Vagina (tissue), 2 donors: Measurements from ENCODE around the gene F2RL1.
A peak's percentile ranks its signal among the peaks of the same experiment; 100 is the strongest.

Experiments used
- POLR2A ChIP-seq, 2 donors: fragments of 450-650 bp; IDR thresholded peaks; one replicate each; pipeline ENCODE4 v1.6.1; 2017; ENCODE audit warnings: antibody characterized with exemption in 2 of 2, mild to moderate bottlenecking in 2 of 2, moderate library complexity in 2 of 2
- TF ChIP-seq, protein P1 (sequence below), 3 experiments: fragments of 450-650 bp in 2 of 3; fragments of 200-600 bp in 1 of 3; sonication (generic) in 1 of 3; IDR thresholded peaks; one replicate each; pipeline ENCODE4 v1.5.1; 2017 to 2019; ENCODE audit warnings: antibody characterized with exemption in 3 of 3, mild to moderate bottlenecking in 2 of 3, moderate library complexity in 2 of 3

DNA sequence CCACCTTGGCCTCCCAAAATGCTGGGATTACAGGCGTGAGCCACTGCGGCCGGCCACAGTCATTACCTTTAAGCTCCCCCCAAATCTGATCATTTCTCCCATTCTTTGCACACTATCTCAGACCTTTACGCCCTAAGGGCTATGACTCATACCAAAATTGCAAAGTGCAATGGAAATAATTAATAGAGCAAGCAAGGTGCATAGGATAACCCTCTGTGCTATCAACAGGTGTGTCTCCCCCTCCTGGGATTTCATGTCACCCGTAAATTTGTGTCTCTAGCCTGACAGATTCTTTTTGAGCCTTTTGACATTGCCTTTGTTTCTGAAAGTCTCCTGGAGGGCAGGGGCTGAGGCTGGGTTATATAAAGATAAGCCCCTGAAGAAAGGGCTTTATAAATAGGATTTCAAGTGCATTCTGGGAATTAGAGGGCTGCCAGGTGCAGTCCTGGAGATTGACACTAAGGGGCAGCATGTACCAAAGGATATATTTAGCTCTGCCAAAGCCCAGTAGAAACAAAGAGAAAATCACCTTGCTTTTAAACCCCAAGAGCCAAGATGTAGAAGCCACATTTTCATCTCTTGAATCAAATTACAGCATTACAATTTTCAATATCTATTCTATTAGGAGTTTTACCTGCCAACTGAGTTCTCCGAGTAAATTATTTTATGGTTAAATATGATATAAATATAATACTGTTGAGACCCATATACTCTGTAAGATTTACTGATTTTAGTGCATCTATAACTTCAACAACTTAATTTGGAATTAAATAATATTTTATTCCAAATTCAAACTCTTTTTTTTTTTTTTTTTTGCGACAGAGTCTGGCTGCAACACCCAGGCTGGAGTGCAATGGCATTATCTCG lies 49.2 kb downstream of the F2RL1 start:
- TF ChIP-seq POLR2A (IDR thresholded peaks at IDR 0.05), result no peak
- TF ChIP-seq, protein P1, sequence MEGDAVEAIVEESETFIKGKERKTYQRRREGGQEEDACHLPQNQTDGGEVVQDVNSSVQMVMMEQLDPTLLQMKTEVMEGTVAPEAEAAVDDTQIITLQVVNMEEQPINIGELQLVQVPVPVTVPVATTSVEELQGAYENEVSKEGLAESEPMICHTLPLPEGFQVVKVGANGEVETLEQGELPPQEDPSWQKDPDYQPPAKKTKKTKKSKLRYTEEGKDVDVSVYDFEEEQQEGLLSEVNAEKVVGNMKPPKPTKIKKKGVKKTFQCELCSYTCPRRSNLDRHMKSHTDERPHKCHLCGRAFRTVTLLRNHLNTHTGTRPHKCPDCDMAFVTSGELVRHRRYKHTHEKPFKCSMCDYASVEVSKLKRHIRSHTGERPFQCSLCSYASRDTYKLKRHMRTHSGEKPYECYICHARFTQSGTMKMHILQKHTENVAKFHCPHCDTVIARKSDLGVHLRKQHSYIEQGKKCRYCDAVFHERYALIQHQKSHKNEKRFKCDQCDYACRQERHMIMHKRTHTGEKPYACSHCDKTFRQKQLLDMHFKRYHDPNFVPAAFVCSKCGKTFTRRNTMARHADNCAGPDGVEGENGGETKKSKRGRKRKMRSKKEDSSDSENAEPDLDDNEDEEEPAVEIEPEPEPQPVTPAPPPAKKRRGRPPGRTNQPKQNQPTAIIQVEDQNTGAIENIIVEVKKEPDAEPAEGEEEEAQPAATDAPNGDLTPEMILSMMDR (IDR thresholded peaks at IDR 0.05), result peak in 2 of 3 experiments; percentile 26 to 55
